ENCODE results near the gene CALHM3. TPM values are rescaled to one million over a fixed set of nuclear protein-coding genes. Genes with fewer than 3 reads are reported as not detected.

Gene CALHM3
- polyA plus RNA-seq, 1 of the 3 experiments (the other 2 are of a cell fraction): not detected

- POLR2A ChIA-PET: no interaction called here
Observed at GRCh38 chr10:103499881-103500280, 20.8 kb upstream of the CALHM3 start.

More at GRCh38 chr10:103499881-103500280, 20.8 kb upstream of the CALHM3 start:
- H3K9me2 ChIP-seq: no peaks in the 10 kb centered on the region
- H3F3A ChIP-seq (replicated peaks; ENCODE audit: insufficient read depth): peaks cover 5% of the 10 kb centered on the region
- peaks cover 37% of the 10 kb centered on the region for H3K27me3 ChIP-seq (ENCODE audit: insufficient read depth)
- no peaks in the 10 kb centered on the region for H3K9me3 ChIP-seq
- H3K36me3 ChIP-seq (replicated peaks in 1 of 2; ENCODE audit: control insufficient read depth in 1 of 2, insufficient read depth in 2 of 2, low read length in 1 of 2): no peaks in the 10 kb centered on the region
- CTCF ChIA-PET: interaction anchor here (0.7 to 2.1 kb wide), 2 partner anchors 14 to 62 kb away, joined by 3 to 10 read pairs; no protein-coding TSS in a partner anchor
- H4K20me1 ChIP-seq (ENCODE audit: insufficient read depth): no peaks in the 10 kb centered on the region
- no peak overlapping the region for H2AFZ ChIP-seq (ENCODE audit: low read depth)
- WGBS (ENCODE audit: low lambda C conversion rate): 67% methylated on average over 7 of the region's 7 CpGs
- H3K9ac ChIP-seq: no peak overlapping the region
- no peak overlapping the region for H3K27ac ChIP-seq (ENCODE audit: low read depth in 2 of 2, low read length in 1 of 2)
- no peak for DNase-seq
- no peak overlapping the region for H3K4me3 ChIP-seq (ENCODE audit: low read depth in 2 of 2, low read length in 1 of 2)
- peaks cover 6 to 30% of the 10 kb centered on the region in 2 experiments; a peak in 3 of 4 replicates for H3K4me1 ChIP-seq (ENCODE audit: control insufficient read depth in 1 of 2, insufficient read depth in 2 of 2, low read depth in 1 of 2, low read length in 1 of 2)
- no peak overlapping the region for H3K4me2 ChIP-seq
- no peaks in the 10 kb centered on the region for H3K79me2 ChIP-seq (ENCODE audit: insufficient read depth)
- no peak for TF ChIP-seq REST (IDR thresholded peaks at IDR 0.05; ENCODE audit: low read depth, low read length)
- TF ChIP-seq POLR2AphosphoS5 (IDR thresholded peaks at IDR 0.05; ENCODE audit: low read depth, low read length): no peak
- no peak for TF ChIP-seq RAD21 (IDR thresholded peaks at IDR 0.05; ENCODE audit: low read length)
- no peak for TF ChIP-seq ZBTB33 (IDR thresholded peaks at IDR 0.05; ENCODE audit: borderline replicate concordance, low read depth)
- TF ChIP-seq CHD2 (IDR thresholded peaks at IDR 0.05; ENCODE audit: low read length, partially characterized antibody): no peak
- TF ChIP-seq EP300 (IDR thresholded peaks at IDR 0.05; ENCODE audit: borderline replicate concordance in 1 of 2, low read depth in 1 of 2, low read length in 1 of 2): no peak
- TF ChIP-seq JUND (IDR thresholded peaks at IDR 0.05): no peak
- TF ChIP-seq SIN3A (IDR thresholded peaks at IDR 0.05; ENCODE audit: borderline replicate concordance, low read depth, low read length): no peak
- TF ChIP-seq EZH2phosphoT487 (IDR thresholded peaks at IDR 0.05; ENCODE audit: borderline replicate concordance, low read depth): no peak
- TF ChIP-seq, protein P1, sequence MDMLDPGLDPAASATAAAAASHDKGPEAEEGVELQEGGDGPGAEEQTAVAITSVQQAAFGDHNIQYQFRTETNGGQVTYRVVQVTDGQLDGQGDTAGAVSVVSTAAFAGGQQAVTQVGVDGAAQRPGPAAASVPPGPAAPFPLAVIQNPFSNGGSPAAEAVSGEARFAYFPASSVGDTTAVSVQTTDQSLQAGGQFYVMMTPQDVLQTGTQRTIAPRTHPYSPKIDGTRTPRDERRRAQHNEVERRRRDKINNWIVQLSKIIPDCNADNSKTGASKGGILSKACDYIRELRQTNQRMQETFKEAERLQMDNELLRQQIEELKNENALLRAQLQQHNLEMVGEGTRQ (IDR thresholded peaks at IDR 0.05; ENCODE audit: borderline replicate concordance, low read depth, low read length): no peak
- TF ChIP-seq MAX (IDR thresholded peaks at IDR 0.05; ENCODE audit: low read depth): no peak
